Gastroesophageal sphincter (tissue), 3 donors: ENCODE results near the gene CNOT2.

Experiments
- CTCF ChIP-seq, 4 experiments: fragments of 200-600 bp in 2 of 4; fragments of 450-650 bp in 2 of 4; sonication (generic) in 1 of 4; IDR thresholded peaks; one replicate each; pipeline ENCODE4 v1.5.1; 2017 to 2019; ENCODE audit warnings: antibody characterized with exemption in 4 of 4, mild to moderate bottlenecking in 2 of 4, moderate library complexity in 2 of 4
- POLR2A ChIP-seq, 2 donors: fragments of 450-650 bp; IDR thresholded peaks; one replicate each; pipeline ENCODE4 v1.6.1; 2017; ENCODE audit warnings: antibody characterized with exemption in 2 of 2, mild to moderate bottlenecking in 2 of 2, moderate library complexity in 1 of 2
- POLR2AphosphoS5 ChIP-seq: sonication (generic); formaldehyde crosslinking; IDR thresholded peaks from one replicate; pipeline ENCODE4 v1.6.1; 2017; ENCODE audit warnings: antibody characterized with exemption

GRCh38 chr12:70389678-70390077, 146.4 kb downstream of the CNOT2 start:
- TF ChIP-seq CTCF (IDR thresholded peaks at IDR 0.05) (no peak), POLR2AphosphoS5 (no peak), POLR2A (IDR thresholded peaks at IDR 0.05) (no peak)
